Mesenchymal stem cell (in vitro differentiated cells and primary cell): ENCODE measurements around the gene GNAI2.

Experiments
- DNase-seq: peaks from one replicate; pipeline ENCODE4 v3.0.0-alpha.2; 2013
- H2AFZ ChIP-seq: one replicate; pipeline ENCODE4 v1.6.1; 2013; ENCODE audit warnings: low read depth, mild to moderate bottlenecking, control low read depth, inconsistent platforms, low read length, moderate library complexity
- H2AK5ac ChIP-seq: 2 replicates; pipeline ENCODE4 v1.6.1; 2013; ENCODE audit warnings: low read length, moderate library complexity, mild to moderate bottlenecking, inconsistent platforms; ENCODE audit not compliant: severe bottlenecking
- H2BK120ac ChIP-seq: one replicate; pipeline ENCODE4 v1.6.1; 2013; ENCODE audit warnings: low read depth, mild to moderate bottlenecking, inconsistent platforms, low read length, moderate library complexity
- H2BK12ac ChIP-seq, 2 experiments: one replicate each; pipeline ENCODE4 v1.6.1; 2013; ENCODE audit warnings: inconsistent platforms in 2 of 2, low read length in 2 of 2, mild to moderate bottlenecking in 2 of 2, moderate library complexity in 2 of 2, control low read depth in 1 of 2
- H2BK15ac ChIP-seq: one replicate; pipeline ENCODE4 v1.6.1; 2013; ENCODE audit warnings: mild to moderate bottlenecking, low read depth, inconsistent platforms; ENCODE audit not compliant: poor library complexity, severe bottlenecking
- H2BK5ac ChIP-seq: 2 replicates; pipeline ENCODE4 v1.6.1; 2013; ENCODE audit warnings: low read depth, mild to moderate bottlenecking, low read length, control low read depth, inconsistent platforms; ENCODE audit not compliant: poor library complexity, severe bottlenecking
- H3K14ac ChIP-seq, 2 experiments: one replicate each; pipeline ENCODE4 v1.6.1; 2013; ENCODE audit warnings: inconsistent platforms in 2 of 2, low read length in 2 of 2, control low read depth in 1 of 2, mild to moderate bottlenecking in 1 of 2, moderate library complexity in 1 of 2
- H3K18ac ChIP-seq, 2 experiments: one replicate each; pipeline ENCODE4 v1.6.1; 2013; ENCODE audit warnings: inconsistent platforms in 2 of 2, low read length in 2 of 2, control low read depth in 1 of 2, low read depth in 1 of 2, mild to moderate bottlenecking in 1 of 2
- H3K23ac ChIP-seq, 2 experiments: one replicate each; pipeline ENCODE4 v1.6.1; 2013; ENCODE audit warnings: inconsistent platforms in 2 of 2, low read length in 2 of 2, mild to moderate bottlenecking in 2 of 2, moderate library complexity in 2 of 2, control low read depth in 1 of 2
- H3K27ac ChIP-seq: 2 replicates; pipeline ENCODE4 v1.5.1; 2013; ENCODE audit warnings: mild to moderate bottlenecking, moderate library complexity, low read length, control low read depth, inconsistent platforms; ENCODE audit not compliant: poor library complexity, severe bottlenecking
- H3K27me3 ChIP-seq, 2 experiments: 2 replicates each; pipeline versions ENCODE4 v1.6.1 to v1.7.0; 2013; ENCODE audit warnings: low read length in 2 of 2, mild to moderate bottlenecking in 2 of 2, moderate library complexity in 2 of 2, control low read depth in 1 of 2, inconsistent platforms in 1 of 2; ENCODE audit not compliant: control insufficient read depth in 1 of 2, insufficient read depth in 1 of 2
- H3K36me3 ChIP-seq, 2 experiments: 2 replicates each; pipeline versions ENCODE4 v1.6.1 to v1.7.0; 2013; ENCODE audit warnings: low read length in 2 of 2, control low read depth in 1 of 2, inconsistent platforms in 1 of 2, low read depth in 1 of 2, mild to moderate bottlenecking in 1 of 2; ENCODE audit not compliant: insufficient read depth in 2 of 2, control insufficient read depth in 1 of 2
- H3K4ac ChIP-seq, 2 experiments: one replicate each; pipeline ENCODE4 v1.6.1; 2013; ENCODE audit warnings: inconsistent platforms in 2 of 2, low read length in 2 of 2, mild to moderate bottlenecking in 2 of 2, moderate library complexity in 2 of 2, control low read depth in 1 of 2, low read depth in 1 of 2
- H3K4me1 ChIP-seq: 2 replicates; pipeline ENCODE4 v1.6.1; 2013; ENCODE audit warnings: low read depth, low read length, control low read depth; ENCODE audit not compliant: control insufficient read depth, insufficient read depth
- H3K4me2 ChIP-seq: 2 replicates; pipeline ENCODE4 v1.6.1; 2013; ENCODE audit warnings: low read length, mild to moderate bottlenecking, inconsistent platforms; ENCODE audit not compliant: poor library complexity, severe bottlenecking
- H3K4me3 ChIP-seq, 2 experiments: 2 replicates each; pipeline versions ENCODE4 v1.5.1 to v1.7.0; 2013; ENCODE audit warnings: low read length in 2 of 2, mild to moderate bottlenecking in 2 of 2, control low read depth in 1 of 2, low read depth in 1 of 2; ENCODE audit not compliant: insufficient read depth in 1 of 2
- H3K79me1 ChIP-seq: replicated peaks from 2 replicates; pipeline ENCODE4 v1.6.1; 2013; ENCODE audit warnings: mild to moderate bottlenecking, control low read depth, low read length, inconsistent platforms; ENCODE audit not compliant: poor library complexity, severe bottlenecking
- H3K9ac ChIP-seq: 2 replicates; pipeline ENCODE4 v1.7.0; 2013; ENCODE audit warnings: mild to moderate bottlenecking, low read length, moderate library complexity
- H3K9me3 ChIP-seq: 2 replicates; pipeline ENCODE4 v1.7.0; 2013; ENCODE audit warnings: mild to moderate bottlenecking, low read length; ENCODE audit not compliant: control insufficient read depth
- H4K8ac ChIP-seq: one replicate; pipeline ENCODE4 v1.6.1; 2013; ENCODE audit warnings: inconsistent platforms, mild to moderate bottlenecking, low read length, moderate library complexity
- H4K91ac ChIP-seq: one replicate; pipeline ENCODE4 v1.6.1; 2013; ENCODE audit warnings: mild to moderate bottlenecking, low read length, inconsistent platforms
- WGBS: methylation state at CpG from one replicate; pipeline ENCODE4 v1.1.7; 2013; ENCODE audit warnings: mixed read lengths; 5-methylcytosine and 5-hydroxymethylcytosine counted together

Gene GNAI2

GRCh38 chr3:50238549-50239026 is 2.6 kb downstream of the GNAI2 start:
- H2BK5ac ChIP-seq: no peak overlapping the region
- H3K23ac ChIP-seq: no peak overlapping the region
- peak overlapping the region; percentile 6 to 37 for H2BK12ac ChIP-seq
- no peak overlapping the region for H2AFZ ChIP-seq
- H2BK120ac ChIP-seq: peak overlapping the region; percentile 69
- H3K4me1 ChIP-seq: peaks cover 54% of the 10 kb centered on the region
- 91% methylated on average over 7 of the region's 7 CpGs for WGBS
- no peak for DNase-seq
- peak overlapping the region in 1 of 2 experiments; percentile 91 for H3K14ac ChIP-seq
- peak overlapping the region; percentile 72 for H3K27ac ChIP-seq
- H3K27me3 ChIP-seq: no peaks in the 10 kb centered on the region
- peak overlapping the region; percentile 64 for H4K91ac ChIP-seq
- no peak overlapping the region for H2BK15ac ChIP-seq
- peak overlapping the region; percentile 88 to 100 for H3K4me3 ChIP-seq
- H3K18ac ChIP-seq: peak overlapping the region; percentile 68 to 79
- H3K4me2 ChIP-seq: peak overlapping the region; percentile 63
- peak overlapping the region; percentile 73 for H4K8ac ChIP-seq
- peaks cover 21 to 38% of the 10 kb centered on the region in 2 experiments for H3K36me3 ChIP-seq
- H3K4ac ChIP-seq: peak overlapping the region in 1 of 2 experiments; percentile 95
- peak overlapping the region; percentile 96 for H3K9ac ChIP-seq
- H3K9me3 ChIP-seq: no peaks in the 10 kb centered on the region
- H3K79me1 ChIP-seq: peaks cover 6% of the 10 kb centered on the region
- peak overlapping the region; percentile 7 for H2AK5ac ChIP-seq

GRCh38 chr3:50239649-50240048 is 3.6 kb downstream of the GNAI2 start:
- Histone ChIP-seq H2BK15ac (peak overlapping the region; percentile 21), H3K27ac (no peak overlapping the region), H3K36me3 (peaks cover 29 to 45% of the 10 kb centered on the region in 2 experiments), H3K14ac (no peak overlapping the region), H3K9ac (peak overlapping the region; percentile 96), H3K79me1 (peaks cover 4% of the 10 kb centered on the region), H4K91ac (no peak overlapping the region), H3K18ac (no peak overlapping the region), H2BK12ac (no peak overlapping the region), H3K9me3 (no peaks in the 10 kb centered on the region), H3K4me1 (peaks cover 58% of the 10 kb centered on the region), H3K4me3 (no peak overlapping the region), H2AK5ac (no peak overlapping the region), H2BK120ac (no peak overlapping the region), H3K23ac (no peak overlapping the region), H3K4ac (no peak overlapping the region), H2AFZ (no peak overlapping the region), H3K4me2 (no peak overlapping the region), H2BK5ac (no peak overlapping the region), H3K27me3 (no peaks in the 10 kb centered on the region), H4K8ac (no peak overlapping the region)
- 83% methylated on average over 4 of the region's 4 CpGs for WGBS
- DNase-seq: no peak

- no peak for DNase-seq
- Histone ChIP-seq H3K4me3 (no peak overlapping the region), H3K27me3 (no peaks in the 10 kb centered on the region), H3K79me1 (no peaks in the 10 kb centered on the region), H3K9me3 (no peaks in the 10 kb centered on the region), H3K27ac (no peak overlapping the region), H2BK12ac (peak overlapping the region in 1 of 2 experiments; percentile 39), H3K4me2 (no peak overlapping the region), H3K18ac (peak overlapping the region in 1 of 2 experiments; percentile 44), H2BK15ac (no peak overlapping the region), H3K4ac (peak overlapping the region in 1 of 2 experiments; percentile 10), H3K14ac (no peak overlapping the region), H2AFZ (no peak overlapping the region), H3K4me1 (peaks cover 62% of the 10 kb centered on the region), H4K8ac (no peak overlapping the region), H3K36me3 (peaks cover 33 to 55% of the 10 kb centered on the region in 2 experiments), H3K23ac (no peak overlapping the region), H2AK5ac (no peak overlapping the region), H2BK5ac (no peak overlapping the region), H4K91ac (no peak overlapping the region), H2BK120ac (no peak overlapping the region), H3K9ac (no peak overlapping the region)
- WGBS: 56% methylated on average over 4 of the region's 4 CpGs
Observed at GRCh38 chr3:50241163-50241562, 5.2 kb downstream of the GNAI2 start.

- no peak overlapping the region for H2BK120ac ChIP-seq
- H3K9me3 ChIP-seq: no peaks in the 10 kb centered on the region
- H3K4ac ChIP-seq: no peak overlapping the region
- peak overlapping the region in 1 of 2 experiments; percentile 5 for H3K23ac ChIP-seq
- H3K4me3 ChIP-seq: no peak overlapping the region
- H3K4me1 ChIP-seq: peaks cover 67% of the 10 kb centered on the region
- H4K91ac ChIP-seq: peak overlapping the region; percentile 57
- H3K27me3 ChIP-seq: no peaks in the 10 kb centered on the region
- peak overlapping the region; percentile 27 for H4K8ac ChIP-seq
- H2BK15ac ChIP-seq: peak overlapping the region; percentile 68
- peak overlapping the region; percentile 1 to 44 for H3K18ac ChIP-seq
- 82% methylated on average over 7 of the region's 7 CpGs for WGBS
- H2AFZ ChIP-seq: no peak overlapping the region
- H3K4me2 ChIP-seq: no peak overlapping the region
- H3K36me3 ChIP-seq: peaks cover 33 to 55% of the 10 kb centered on the region in 2 experiments
- H2AK5ac ChIP-seq: peak overlapping the region; percentile 3
- no peak overlapping the region for H2BK5ac ChIP-seq
- H3K9ac ChIP-seq: peak overlapping the region; percentile 82
- no peaks in the 10 kb centered on the region for H3K79me1 ChIP-seq
- DNase-seq: no peak
- no peak overlapping the region for H3K27ac ChIP-seq
- H2BK12ac ChIP-seq: no peak overlapping the region
- H3K14ac ChIP-seq: peak overlapping the region in 1 of 2 experiments; percentile 5
Observed at GRCh38 chr3:50241713-50242380, 5.8 kb downstream of the GNAI2 start.
